ENCODE measurements around the gene LIN37. TPM values are rescaled to one million over a fixed set of nuclear protein-coding genes. Genes with fewer than 3 reads are reported as not detected.

Gene LIN37
- total and polyA plus RNA-seq, 9 of the 15 experiments (the other 6 are each of a cell fraction or from before 2014, with no cell fraction given): 1.2 to 12.5 (median 8.6) TPM

- TF ChIP-seq ZNF512 (tag; IDR thresholded peaks at IDR 0.05): no peak
- no peak for TF ChIP-seq ZNF197 (CRISPR knock-in tag; IDR thresholded peaks at IDR 0.05; ENCODE audit: low read depth)
- TF ChIP-seq ZKSCAN1 (IDR thresholded peaks at IDR 0.05; ENCODE audit: low read depth, low read length): no peak
- no peak for TF ChIP-seq ZBTB49 (CRISPR knock-in tag; IDR thresholded peaks at IDR 0.05; ENCODE audit: borderline replicate concordance)
These were observed 3.7 kb upstream of the LIN37 start (continued) for GRCh38 chr19:35744430-35745327.

Measured in K562 (cell line).